ENCODE measurements around the gene SHB.
"Not testable (repeated sequence)": the region's sequence is repeated elsewhere in the genome, so short reads cannot be mapped to it uniquely, and the experiment has no call there.

SHB gene

GRCh38 chr9:38062498-38063362 lies 6.3 kb downstream of the SHB start:
- DNase-seq (ENCODE audit: low spot score), result peak; percentile 62

GRCh38 chr9:38062106-38062497 lies 6.9 kb downstream of the SHB start:
- DNase-seq (ENCODE audit: low spot score), result no peak

GRCh38 chr9:38061326-38061977 lies 7.6 kb downstream of the SHB start:
- no peak for DNase-seq (ENCODE audit: low spot score)

- no peak for DNase-seq (ENCODE audit: low spot score)
Measured at GRCh38 chr9:38060681-38061080, 8.3 kb downstream of the SHB start.

GRCh38 chr9:38059233-38059936 lies 9.6 kb downstream of the SHB start:
- DNase-seq (ENCODE audit: low spot score), result no peak

GRCh38 chr9:38058452-38059232 lies 10.4 kb downstream of the SHB start:
- no peak for DNase-seq (ENCODE audit: low spot score)

GRCh38 chr9:38057416-38058195 lies 11.4 kb downstream of the SHB start:
- no peak for DNase-seq (ENCODE audit: low spot score)

GRCh38 chr9:38054653-38055052 lies 14.4 kb downstream of the SHB start:
- DNase-seq (ENCODE audit: low spot score), result no peak

- DNase-seq (ENCODE audit: low spot score), result no peak
Measured at GRCh38 chr9:38053697-38054461, 15.1 kb downstream of the SHB start.

- DNase-seq (ENCODE audit: low spot score), result no peak
Measured at GRCh38 chr9:38051780-38052546, 17.1 kb downstream of the SHB start.

GRCh38 chr9:38048316-38048969 lies 20.6 kb downstream of the SHB start:
- no peak for DNase-seq (ENCODE audit: low spot score)

GRCh38 chr9:38047301-38048251 lies 21.5 kb downstream of the SHB start:
- peak; percentile 85 for DNase-seq (ENCODE audit: low spot score)

- peak; percentile 56 for DNase-seq (ENCODE audit: low spot score)
Measured at GRCh38 chr9:38046661-38047300, 22.2 kb downstream of the SHB start.

GRCh38 chr9:38045939-38046338 lies 23.1 kb downstream of the SHB start:
- DNase-seq (ENCODE audit: low spot score), result not testable (repeated sequence)

GRCh38 chr9:38044706-38045105 lies 24.3 kb downstream of the SHB start:
- no peak for DNase-seq (ENCODE audit: low spot score)

- no peak for DNase-seq (ENCODE audit: low spot score)
Measured at GRCh38 chr9:38043931-38044623, 24.9 kb downstream of the SHB start.

Measured in AG08396 (cell line).